ENCODE data around the gene RAC3. TPM values are rescaled to one million over a fixed set of nuclear protein-coding genes. Genes with fewer than 3 reads are reported as not detected.

Gene RAC3
- total and polyA plus RNA-seq, 9 donors, result 7.2 to 15.3 (median 11.2) TPM

GRCh38 chr17:81992306-81993102, 39.0 kb upstream of the RAC3 start:
- Histone ChIP-seq H3K9me3 (replicated peaks; ENCODE audit: control insufficient read depth, low read depth, low read length) (no peaks in the 10 kb centered on the region), H3K27me3 (ENCODE audit: control insufficient read depth, insufficient read depth, low read length) (no peaks in the 10 kb centered on the region), H3K36me3 (ENCODE audit: control insufficient read depth, insufficient read depth, low read length) (peaks cover 37% of the 10 kb centered on the region), H3K27ac (ENCODE audit: low read length) (peak overlapping the region; percentile 88), H3K4me1 (ENCODE audit: control insufficient read depth, insufficient read depth, low read length) (peaks cover 52% of the 10 kb centered on the region), H3K4me3 (ENCODE audit: low read length) (no peak overlapping the region)
- peak; percentile 54 for DNase-seq
- WGBS (ENCODE audit: insufficient coverage), result 33% methylated on average over 27 of the region's 31 CpGs

- DNase-seq, result no peak
- Histone ChIP-seq H3K36me3 (ENCODE audit: control insufficient read depth, insufficient read depth, low read length) (peaks cover 32% of the 10 kb centered on the region), H3K4me1 (ENCODE audit: control insufficient read depth, insufficient read depth, low read length) (peaks cover 56% of the 10 kb centered on the region), H3K27ac (ENCODE audit: low read length) (no peak overlapping the region), H3K9me3 (replicated peaks; ENCODE audit: control insufficient read depth, low read depth, low read length) (no peaks in the 10 kb centered on the region), H3K4me3 (ENCODE audit: low read length) (no peak overlapping the region), H3K27me3 (ENCODE audit: control insufficient read depth, insufficient read depth, low read length) (no peaks in the 10 kb centered on the region)
- WGBS (ENCODE audit: insufficient coverage), result 87% methylated on average over 34 of the region's 37 CpGs
Observed at GRCh38 chr17:81993729-81994592, 37.5 kb upstream of the RAC3 start.

GRCh38 chr17:81994593-81995462, 36.6 kb upstream of the RAC3 start:
- Histone ChIP-seq H3K9me3 (replicated peaks; ENCODE audit: control insufficient read depth, low read depth, low read length) (no peaks in the 10 kb centered on the region), H3K36me3 (ENCODE audit: control insufficient read depth, insufficient read depth, low read length) (peaks cover 28% of the 10 kb centered on the region), H3K27ac (ENCODE audit: low read length) (no peak overlapping the region), H3K27me3 (ENCODE audit: control insufficient read depth, insufficient read depth, low read length) (no peaks in the 10 kb centered on the region), H3K4me1 (ENCODE audit: control insufficient read depth, insufficient read depth, low read length) (peaks cover 58% of the 10 kb centered on the region), H3K4me3 (ENCODE audit: low read length) (no peak overlapping the region)
- 90% methylated on average over 23 of the region's 39 CpGs for WGBS (ENCODE audit: insufficient coverage)
- DNase-seq, result no peak

GRCh38 chr17:81995463-81996231, 35.8 kb upstream of the RAC3 start:
- WGBS (ENCODE audit: insufficient coverage), result 93% methylated on average over 29 of the region's 29 CpGs
- Histone ChIP-seq H3K27me3 (ENCODE audit: control insufficient read depth, insufficient read depth, low read length) (no peaks in the 10 kb centered on the region), H3K4me1 (ENCODE audit: control insufficient read depth, insufficient read depth, low read length) (peaks cover 63% of the 10 kb centered on the region), H3K36me3 (ENCODE audit: control insufficient read depth, insufficient read depth, low read length) (peaks cover 22% of the 10 kb centered on the region), H3K9me3 (replicated peaks; ENCODE audit: control insufficient read depth, low read depth, low read length) (no peaks in the 10 kb centered on the region), H3K4me3 (ENCODE audit: low read length) (no peak overlapping the region), H3K27ac (ENCODE audit: low read length) (no peak overlapping the region)
- no peak for DNase-seq

- 86% methylated on average over 20 of the region's 28 CpGs for WGBS (ENCODE audit: insufficient coverage)
- no peak for DNase-seq
Observed at GRCh38 chr17:81996232-81996756, 35.2 kb upstream of the RAC3 start.

GRCh38 chr17:81996757-81997441, 34.6 kb upstream of the RAC3 start:
- no peak for DNase-seq
- Histone ChIP-seq H3K9me3 (replicated peaks; ENCODE audit: control insufficient read depth, low read depth, low read length) (no peaks in the 10 kb centered on the region), H3K27me3 (ENCODE audit: control insufficient read depth, insufficient read depth, low read length) (no peaks in the 10 kb centered on the region), H3K36me3 (ENCODE audit: control insufficient read depth, insufficient read depth, low read length) (peaks cover 21% of the 10 kb centered on the region), H3K27ac (ENCODE audit: low read length) (no peak overlapping the region), H3K4me1 (ENCODE audit: control insufficient read depth, insufficient read depth, low read length) (peaks cover 63% of the 10 kb centered on the region), H3K4me3 (ENCODE audit: low read length) (no peak overlapping the region)
- WGBS (ENCODE audit: insufficient coverage), result 91% methylated on average over 23 of the region's 30 CpGs

More at GRCh38 chr17:81996232-81996756, 35.2 kb upstream of the RAC3 start:
- no peak overlapping the region for H3K4me3 ChIP-seq (ENCODE audit: low read length)
- H3K36me3 ChIP-seq (ENCODE audit: control insufficient read depth, insufficient read depth, low read length), result peaks cover 21% of the 10 kb centered on the region
- H3K9me3 ChIP-seq (replicated peaks; ENCODE audit: control insufficient read depth, low read depth, low read length), result no peaks in the 10 kb centered on the region
- no peaks in the 10 kb centered on the region for H3K27me3 ChIP-seq (ENCODE audit: control insufficient read depth, insufficient read depth, low read length)
- peaks cover 63% of the 10 kb centered on the region for H3K4me1 ChIP-seq (ENCODE audit: control insufficient read depth, insufficient read depth, low read length)
- no peak overlapping the region for H3K27ac ChIP-seq (ENCODE audit: low read length)

GRCh38 chr17:81998212-81998611, 33.3 kb upstream of the RAC3 start:
- Histone ChIP-seq H3K36me3 (ENCODE audit: control insufficient read depth, insufficient read depth, low read length) (peaks cover 21% of the 10 kb centered on the region), H3K27ac (ENCODE audit: low read length) (no peak overlapping the region), H3K4me1 (ENCODE audit: control insufficient read depth, insufficient read depth, low read length) (peaks cover 51% of the 10 kb centered on the region), H3K9me3 (replicated peaks; ENCODE audit: control insufficient read depth, low read depth, low read length) (no peaks in the 10 kb centered on the region), H3K27me3 (ENCODE audit: control insufficient read depth, insufficient read depth, low read length) (no peaks in the 10 kb centered on the region), H3K4me3 (ENCODE audit: low read length) (no peak overlapping the region)
- no peak for DNase-seq
- 4% methylated on average over 3 of the region's 7 CpGs for WGBS (ENCODE audit: insufficient coverage)

GRCh38 chr17:81998691-81999438, 32.6 kb upstream of the RAC3 start:
- Histone ChIP-seq H3K36me3 (ENCODE audit: control insufficient read depth, insufficient read depth, low read length) (peaks cover 18% of the 10 kb centered on the region), H3K4me1 (ENCODE audit: control insufficient read depth, insufficient read depth, low read length) (peaks cover 51% of the 10 kb centered on the region), H3K27me3 (ENCODE audit: control insufficient read depth, insufficient read depth, low read length) (no peaks in the 10 kb centered on the region), H3K27ac (ENCODE audit: low read length) (no peak overlapping the region), H3K4me3 (ENCODE audit: low read length) (no peak overlapping the region), H3K9me3 (replicated peaks; ENCODE audit: control insufficient read depth, low read depth, low read length) (no peaks in the 10 kb centered on the region)
- 38% methylated on average over 6 of the region's 14 CpGs for WGBS (ENCODE audit: insufficient coverage)
- peak; percentile 59 for DNase-seq
